ENCODE measurements around the gene COASY.

- no peak for TF ChIP-seq CTCF (IDR thresholded peaks at IDR 0.05)
- TF ChIP-seq POLR2AphosphoS5 (IDR thresholded peaks at IDR 0.05): no peak
- TF ChIP-seq POLR2A (IDR thresholded peaks at IDR 0.05): no peak
- TF ChIP-seq EP300 (IDR thresholded peaks at IDR 0.05): no peak
Measured at GRCh38 chr17:42537156-42537805, 24.7 kb upstream of the COASY start.
